Mesendoderm (in vitro differentiated cells): ENCODE results near the gene RNF208. TPM values are rescaled to one million over a fixed set of nuclear protein-coding genes. Genes with fewer than 3 reads are reported as not detected.

Experiments used
- DNase-seq: peaks from one replicate; pipeline ENCODE4 v3.0.0; 2013
- H2AK5ac ChIP-seq: 2 replicates; pipeline ENCODE4 v1.6.1; 2013; ENCODE audit warnings: low read length, inconsistent platforms
- H2BK120ac ChIP-seq: 2 replicates; pipeline ENCODE4 v1.6.1; 2013; ENCODE audit warnings: low read depth, mild to moderate bottlenecking, low read length, moderate library complexity, mixed read lengths
- H2BK15ac ChIP-seq: replicated peaks from 2 replicates; pipeline ENCODE4 v1.6.1; 2013; ENCODE audit warnings: low read depth, mild to moderate bottlenecking, moderate library complexity
- H2BK5ac ChIP-seq: 2 replicates; pipeline ENCODE4 v1.6.1; 2013; ENCODE audit warnings: low read length, inconsistent platforms
- H3K18ac ChIP-seq: 2 replicates; pipeline ENCODE4 v1.6.1; 2013; ENCODE audit warnings: mild to moderate bottlenecking, low read length, mixed read lengths
- H3K23ac ChIP-seq: one replicate; pipeline ENCODE4 v1.6.1; 2013; ENCODE audit warnings: low read length
- H3K27ac ChIP-seq: 2 replicates; pipeline ENCODE4 v1.5.1; 2013; ENCODE audit warnings: low read depth, mild to moderate bottlenecking, inconsistent platforms, low read length, moderate library complexity
- H3K27me3 ChIP-seq: 2 replicates; pipeline ENCODE4 v1.6.1; 2013; ENCODE audit warnings: low read length, control low read depth, mild to moderate bottlenecking, inconsistent platforms; ENCODE audit not compliant: insufficient read depth, poor library complexity
- H3K36me3 ChIP-seq: 2 replicates; pipeline ENCODE4 v1.6.1; 2013; ENCODE audit warnings: low read length, inconsistent platforms; ENCODE audit not compliant: control insufficient read depth, insufficient read depth
- H3K4ac ChIP-seq: one replicate; pipeline ENCODE4 v1.6.1; 2013; ENCODE audit warnings: low read depth, mild to moderate bottlenecking, low read length, moderate library complexity
- H3K4me1 ChIP-seq: 2 replicates; pipeline ENCODE4 v1.6.1; 2013; ENCODE audit warnings: low read depth, low read length, inconsistent platforms; ENCODE audit not compliant: control insufficient read depth
- H3K4me2 ChIP-seq: 2 replicates; pipeline ENCODE4 v1.6.1; 2013; ENCODE audit warnings: low read length
- H3K4me3 ChIP-seq: 2 replicates; pipeline ENCODE4 v1.5.1; 2013; ENCODE audit warnings: mild to moderate bottlenecking, low read length
- H3K56ac ChIP-seq: one replicate; pipeline ENCODE4 v1.6.1; 2013; ENCODE audit warnings: low read length
- H3K79me1 ChIP-seq: 2 replicates; pipeline ENCODE4 v1.6.1; 2013; ENCODE audit warnings: low read length, inconsistent platforms
- H3K79me2 ChIP-seq: 2 replicates; pipeline ENCODE4 v1.6.1; 2013; ENCODE audit warnings: mild to moderate bottlenecking, low read length; ENCODE audit not compliant: control insufficient read depth, insufficient read depth
- H3K9ac ChIP-seq: 2 replicates; pipeline ENCODE4 v1.6.1; 2013; ENCODE audit warnings: low read length, inconsistent platforms
- H4K5ac ChIP-seq: one replicate; pipeline ENCODE4 v1.6.1; 2013; ENCODE audit warnings: low read length
- H4K8ac ChIP-seq: one replicate; pipeline ENCODE4 v1.6.1; 2013; ENCODE audit warnings: low read depth, mild to moderate bottlenecking, control low read depth, low read length, moderate library complexity
- WGBS: extraction: QIAGEN DNeasy Blood & Tissue Kit; methylation state at CpG from one replicate; pipeline ENCODE4 v1.1.7; 2013; ENCODE audit warnings: low lambda C conversion rate, missing lambda C conversion rate; ENCODE audit not compliant: insufficient coverage; ENCODE audit errors: extremely low coverage; 5-methylcytosine and 5-hydroxymethylcytosine counted together
- polyA plus RNA-seq, 2 experiments: library from polyadenylated mRNA; stranded (reverse); fragments of 200-250 nt; gene quantifications; one replicate each; pipeline ENCODE4 v1.2.3, GENCODE V29; 2013

RNF208 gene, protein sequence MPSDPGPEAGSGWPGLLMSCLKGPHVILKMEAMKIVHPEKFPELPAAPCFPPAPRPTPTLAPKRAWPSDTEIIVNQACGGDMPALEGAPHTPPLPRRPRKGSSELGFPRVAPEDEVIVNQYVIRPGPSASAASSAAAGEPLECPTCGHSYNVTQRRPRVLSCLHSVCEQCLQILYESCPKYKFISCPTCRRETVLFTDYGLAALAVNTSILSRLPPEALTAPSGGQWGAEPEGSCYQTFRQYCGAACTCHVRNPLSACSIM
- polyA plus RNA-seq (2013, experiment 1 of 2), result 3.2 TPM
- polyA plus RNA-seq (2013, experiment 2 of 2), result 3.7 TPM

DNA sequence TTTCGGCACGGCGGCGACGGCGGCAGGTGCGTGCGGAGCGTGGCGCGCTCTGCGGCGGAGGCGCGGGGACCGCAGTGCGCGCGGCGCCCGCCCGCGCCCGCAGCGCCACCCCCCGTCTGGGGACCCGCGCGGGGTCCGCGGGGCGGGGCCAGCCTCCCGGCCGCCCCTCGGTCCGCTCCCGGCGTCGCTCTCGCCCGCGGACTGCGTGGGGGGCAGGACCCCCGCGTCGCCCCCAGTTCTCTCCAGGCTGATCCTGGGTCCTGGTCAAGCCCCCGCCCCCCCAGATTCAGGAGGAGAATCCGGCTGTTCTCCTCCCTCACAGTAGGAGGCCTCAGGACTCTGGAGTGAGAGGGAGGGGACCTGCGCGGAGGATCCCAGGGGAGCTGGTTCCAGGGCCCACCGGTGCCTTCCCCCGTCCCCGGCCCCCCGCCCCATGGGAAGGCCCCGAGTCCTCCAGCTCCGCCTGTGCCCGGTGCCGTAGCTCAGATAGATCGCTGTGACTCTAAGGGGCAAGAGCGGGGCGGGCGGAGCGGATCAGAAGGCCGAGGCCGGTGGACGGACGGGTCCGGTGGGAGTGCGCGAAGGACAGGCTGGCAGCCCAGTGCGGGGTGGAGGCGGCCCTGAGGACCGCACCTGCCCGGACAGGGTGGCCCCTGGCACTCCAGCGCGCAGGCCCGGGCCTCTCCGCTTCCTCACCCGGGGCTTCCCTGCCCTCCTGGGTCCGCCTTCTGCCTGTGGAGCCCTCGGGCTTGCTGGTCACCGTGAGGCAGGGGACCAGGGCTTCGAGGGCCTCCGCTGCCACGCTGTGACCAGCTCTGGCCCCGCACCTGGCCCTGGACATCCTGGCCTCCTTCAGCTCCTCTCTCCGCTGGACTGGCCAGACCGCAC lies at the start of gene RNF208:
TSS of gene RNF208 (minus strand) at position 51 of the 888 bp plus-strand sequence. CDS start 1,028 bp downstream, outside the sequence.
- no peaks in the 10 kb centered on the region for H3K79me2 ChIP-seq
- H3K27me3 ChIP-seq, result peaks cover 2% of the 10 kb centered on the region
- H3K4me2 ChIP-seq, result peak within 1 kb of the TSS; percentile 61
- no peak within 1 kb of the TSS for H3K4me3 ChIP-seq
- no peak within 1 kb of the TSS for H2BK120ac ChIP-seq
- H3K9ac ChIP-seq, result peak within 1 kb of the TSS; percentile 65
- H3K27ac ChIP-seq, result no peak within 1 kb of the TSS
- DNase-seq, result no peak
- peak within 1 kb of the TSS; percentile 17 for H4K8ac ChIP-seq
- peak within 1 kb of the TSS; percentile 84 for H3K56ac ChIP-seq
- WGBS, result no CpG with 5 or more reads among the region's 88 CpGs
- H4K5ac ChIP-seq, result no peak within 1 kb of the TSS
- no peaks in the 10 kb centered on the region for H3K79me1 ChIP-seq
- H2AK5ac ChIP-seq, result no peak within 1 kb of the TSS
- H3K4me1 ChIP-seq, result peaks cover 5% of the 10 kb centered on the region
- H2BK5ac ChIP-seq, result no peak within 1 kb of the TSS
- no peaks in the 10 kb centered on the region for H3K36me3 ChIP-seq
- no peak within 1 kb of the TSS for H3K23ac ChIP-seq
- no peak within 1 kb of the TSS for H2BK15ac ChIP-seq
- H3K4ac ChIP-seq, result no peak within 1 kb of the TSS
- peak within 1 kb of the TSS; percentile 11 for H3K18ac ChIP-seq

- Histone ChIP-seq H3K23ac (no peak overlapping the region), H3K18ac (no peak overlapping the region), H3K79me2 (no peaks in the 10 kb centered on the region), H2BK5ac (no peak overlapping the region), H3K56ac (no peak overlapping the region), H3K79me1 (peaks cover 5% of the 10 kb centered on the region), H4K5ac (no peak overlapping the region), H2BK120ac (no peak overlapping the region), H3K27ac (no peak overlapping the region), H3K27me3 (no peaks in the 10 kb centered on the region), H3K4ac (no peak overlapping the region), H3K4me1 (peaks cover 4% of the 10 kb centered on the region), H2BK15ac (no peak overlapping the region), H3K36me3 (peaks cover 4% of the 10 kb centered on the region), H4K8ac (no peak overlapping the region), H3K4me3 (no peak overlapping the region), H2AK5ac (no peak overlapping the region), H3K4me2 (no peak overlapping the region), H3K9ac (no peak overlapping the region)
- WGBS, result no CpG with 5 or more reads among the region's 3 CpGs
- no peak for DNase-seq
Measured at GRCh38 chr9:137271696-137272076, 49.6 kb upstream of the RNF208 start.

GRCh38 chr9:137270929-137271695 lies 49.1 kb upstream of the RNF208 start:
- H3K27me3 ChIP-seq, result no peaks in the 10 kb centered on the region
- H3K79me1 ChIP-seq, result peaks cover 5% of the 10 kb centered on the region
- no peak overlapping the region for H4K8ac ChIP-seq
- no peak overlapping the region for H3K56ac ChIP-seq
- H2BK120ac ChIP-seq, result no peak overlapping the region
- H3K27ac ChIP-seq, result no peak overlapping the region
- no peak overlapping the region for H2AK5ac ChIP-seq
- no peak overlapping the region for H3K9ac ChIP-seq
- H3K4ac ChIP-seq, result no peak overlapping the region
- WGBS, result no CpG with 5 or more reads among the region's 32 CpGs
- H3K36me3 ChIP-seq, result peaks cover 4% of the 10 kb centered on the region
- H3K18ac ChIP-seq, result no peak overlapping the region
- H3K23ac ChIP-seq, result no peak overlapping the region
- no peaks in the 10 kb centered on the region for H3K4me1 ChIP-seq
- H2BK15ac ChIP-seq, result no peak overlapping the region
- H2BK5ac ChIP-seq, result no peak overlapping the region
- H3K4me3 ChIP-seq, result no peak overlapping the region
- DNase-seq, result no peak
- no peak overlapping the region for H3K4me2 ChIP-seq
- no peak overlapping the region for H4K5ac ChIP-seq
- no peaks in the 10 kb centered on the region for H3K79me2 ChIP-seq

- no peaks in the 10 kb centered on the region for H3K4me1 ChIP-seq
- no peak overlapping the region for H3K23ac ChIP-seq
- no peak overlapping the region for H3K4me3 ChIP-seq
- H2BK5ac ChIP-seq, result no peak overlapping the region
- H2BK15ac ChIP-seq, result no peak overlapping the region
- H3K18ac ChIP-seq, result no peak overlapping the region
- DNase-seq, result no peak
- no peak overlapping the region for H3K4ac ChIP-seq
- no peak overlapping the region for H3K9ac ChIP-seq
- WGBS, result no CpG with 5 or more reads among the region's 17 CpGs
- no peak overlapping the region for H3K56ac ChIP-seq
- H2AK5ac ChIP-seq, result no peak overlapping the region
- H3K36me3 ChIP-seq, result peaks cover 8% of the 10 kb centered on the region
- no peak overlapping the region for H3K27ac ChIP-seq
- no peak overlapping the region for H2BK120ac ChIP-seq
- H3K27me3 ChIP-seq, result no peaks in the 10 kb centered on the region
- H4K8ac ChIP-seq, result no peak overlapping the region
- no peaks in the 10 kb centered on the region for H3K79me2 ChIP-seq
- no peak overlapping the region for H4K5ac ChIP-seq
- H3K79me1 ChIP-seq, result peaks cover 5% of the 10 kb centered on the region
- no peak overlapping the region for H3K4me2 ChIP-seq
Measured at GRCh38 chr9:137269231-137269772, 47.3 kb upstream of the RNF208 start.

GRCh38 chr9:137268538-137269201 lies 46.6 kb upstream of the RNF208 start:
- no peaks in the 10 kb centered on the region for H3K27me3 ChIP-seq
- no peaks in the 10 kb centered on the region for H3K79me2 ChIP-seq
- no peaks in the 10 kb centered on the region for H3K4me1 ChIP-seq
- peaks cover 12% of the 10 kb centered on the region for H3K36me3 ChIP-seq
- no peak overlapping the region for H2AK5ac ChIP-seq
- H2BK15ac ChIP-seq, result no peak overlapping the region
- H3K56ac ChIP-seq, result no peak overlapping the region
- H3K9ac ChIP-seq, result no peak overlapping the region
- no peak for DNase-seq
- no peak overlapping the region for H4K8ac ChIP-seq
- no peak overlapping the region for H2BK120ac ChIP-seq
- H3K79me1 ChIP-seq, result peaks cover 5% of the 10 kb centered on the region
- no peak overlapping the region for H3K27ac ChIP-seq
- H4K5ac ChIP-seq, result no peak overlapping the region
- no peak overlapping the region for H3K4ac ChIP-seq
- no CpG with 5 or more reads among the region's 19 CpGs for WGBS
- no peak overlapping the region for H3K4me2 ChIP-seq
- H3K4me3 ChIP-seq, result no peak overlapping the region
- no peak overlapping the region for H3K23ac ChIP-seq
- no peak overlapping the region for H3K18ac ChIP-seq
- H2BK5ac ChIP-seq, result no peak overlapping the region
